ENCODE measurements around the gene MYO5A. TPM values are rescaled to one million over a fixed set of nuclear protein-coding genes. Genes with fewer than 3 reads are reported as not detected.
A peak's percentile ranks its signal among the peaks of the same experiment; 100 is the strongest.

MYO5A gene
- total RNA-seq, 1 donor from 2014 or later, result 41.1 TPM

DNA sequence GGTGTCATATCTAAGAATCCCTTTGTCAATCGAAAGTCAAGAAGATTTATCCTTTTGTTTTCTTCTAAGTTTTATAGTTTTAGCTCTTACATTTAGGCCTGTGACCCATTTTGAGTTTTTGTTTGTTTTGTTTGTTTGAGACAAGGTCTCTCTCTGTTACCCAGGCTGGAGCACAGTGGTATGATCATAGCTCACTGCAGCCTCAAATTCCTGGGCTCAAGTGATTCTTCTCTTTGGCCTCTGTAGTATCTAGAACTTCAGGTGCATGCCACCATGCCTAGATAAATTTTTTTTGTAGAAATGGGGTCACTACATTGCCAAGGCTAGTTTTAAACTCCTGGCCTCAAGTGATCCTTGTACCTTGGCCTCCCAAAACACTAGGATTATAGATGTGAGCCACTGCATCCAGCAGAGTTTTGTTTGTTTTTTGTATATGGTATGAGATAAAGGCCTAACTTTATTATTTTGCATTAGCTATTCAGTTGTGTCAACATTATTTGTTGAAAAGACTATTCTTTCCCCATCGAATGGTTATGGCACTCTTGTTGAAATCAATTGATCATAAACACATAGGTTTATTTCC lies 227.3 kb downstream of the MYO5A start:
- H3K27ac Mint-ChIP-seq (ENCODE audit: unreplicated experiment), result no peak overlapping the region

DNA sequence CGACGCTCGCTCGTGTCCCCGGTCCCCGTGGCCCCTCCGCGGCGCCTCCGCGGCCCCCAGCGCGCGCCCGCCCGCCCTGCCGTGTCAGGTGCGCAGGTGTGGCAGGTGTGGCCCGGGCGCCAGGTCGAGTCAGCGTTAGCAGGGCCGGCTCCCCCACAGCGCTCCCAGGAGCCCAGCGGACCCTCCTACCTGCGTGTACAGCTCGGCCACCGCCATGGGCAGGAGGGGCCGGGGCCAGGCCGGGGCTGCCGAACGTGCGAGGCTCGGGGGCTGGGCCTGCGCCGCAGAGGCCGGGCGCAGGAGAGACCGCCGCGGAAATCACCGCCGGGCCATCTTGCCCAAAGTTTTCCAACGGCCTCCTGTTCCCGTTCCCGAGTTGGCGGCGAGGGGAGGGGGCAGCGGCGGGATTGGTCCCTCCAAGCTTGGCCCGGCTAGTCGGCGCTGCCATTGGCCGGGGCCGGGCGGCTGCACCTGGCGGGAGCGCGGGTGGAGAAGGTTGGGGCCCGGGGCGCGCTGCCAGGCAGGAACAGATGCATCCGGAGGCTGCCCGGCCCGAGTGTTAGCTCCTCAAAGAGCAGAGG lies 233.2 kb downstream of the MYO5A start, which contains the start of gene MYO5C:
MYO5C (minus strand) TSS at position 384 of the 581 bp plus-strand sequence; CDS start at position 216, 168 bp downstream.
- H3K36me3 Mint-ChIP-seq (ENCODE audit: unreplicated experiment), result no peaks in the 10 kb centered on the region
- peaks cover 21% of the 10 kb centered on the region for H3K4me1 Mint-ChIP-seq (ENCODE audit: unreplicated experiment)
- TF ChIP-seq, protein P1, sequence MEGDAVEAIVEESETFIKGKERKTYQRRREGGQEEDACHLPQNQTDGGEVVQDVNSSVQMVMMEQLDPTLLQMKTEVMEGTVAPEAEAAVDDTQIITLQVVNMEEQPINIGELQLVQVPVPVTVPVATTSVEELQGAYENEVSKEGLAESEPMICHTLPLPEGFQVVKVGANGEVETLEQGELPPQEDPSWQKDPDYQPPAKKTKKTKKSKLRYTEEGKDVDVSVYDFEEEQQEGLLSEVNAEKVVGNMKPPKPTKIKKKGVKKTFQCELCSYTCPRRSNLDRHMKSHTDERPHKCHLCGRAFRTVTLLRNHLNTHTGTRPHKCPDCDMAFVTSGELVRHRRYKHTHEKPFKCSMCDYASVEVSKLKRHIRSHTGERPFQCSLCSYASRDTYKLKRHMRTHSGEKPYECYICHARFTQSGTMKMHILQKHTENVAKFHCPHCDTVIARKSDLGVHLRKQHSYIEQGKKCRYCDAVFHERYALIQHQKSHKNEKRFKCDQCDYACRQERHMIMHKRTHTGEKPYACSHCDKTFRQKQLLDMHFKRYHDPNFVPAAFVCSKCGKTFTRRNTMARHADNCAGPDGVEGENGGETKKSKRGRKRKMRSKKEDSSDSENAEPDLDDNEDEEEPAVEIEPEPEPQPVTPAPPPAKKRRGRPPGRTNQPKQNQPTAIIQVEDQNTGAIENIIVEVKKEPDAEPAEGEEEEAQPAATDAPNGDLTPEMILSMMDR (IDR thresholded peaks at IDR 0.05), result no peak
- no peak within 1 kb of the TSS for H3K27ac Mint-ChIP-seq (ENCODE audit: unreplicated experiment)
- peak within 1 kb of the TSS; percentile 66 for H3K4me3 Mint-ChIP-seq (ENCODE audit: unreplicated experiment)
- H3K9me3 Mint-ChIP-seq (ENCODE audit: unreplicated experiment), result no peaks in the 10 kb centered on the region
- DNase-seq (ENCODE audit: extremely low spot score, unreplicated experiment), result no peak
- no peaks in the 10 kb centered on the region for H3K27me3 Mint-ChIP-seq (ENCODE audit: unreplicated experiment)

More for the DNA sequence above, 227.3 kb downstream of the MYO5A start:
- no peaks in the 10 kb centered on the region for H3K9me3 Mint-ChIP-seq (ENCODE audit: unreplicated experiment)
- no peak overlapping the region for H3K4me3 Mint-ChIP-seq (ENCODE audit: unreplicated experiment)
- TF ChIP-seq, protein P1 (IDR thresholded peaks at IDR 0.05), result no peak
- DNase-seq (ENCODE audit: extremely low spot score, unreplicated experiment), result no peak
- H3K4me1 Mint-ChIP-seq (ENCODE audit: unreplicated experiment), result peaks cover 27% of the 10 kb centered on the region
- H3K27me3 Mint-ChIP-seq (ENCODE audit: unreplicated experiment), result no peaks in the 10 kb centered on the region
- H3K36me3 Mint-ChIP-seq (ENCODE audit: unreplicated experiment), result peaks cover 2% of the 10 kb centered on the region

DNA sequence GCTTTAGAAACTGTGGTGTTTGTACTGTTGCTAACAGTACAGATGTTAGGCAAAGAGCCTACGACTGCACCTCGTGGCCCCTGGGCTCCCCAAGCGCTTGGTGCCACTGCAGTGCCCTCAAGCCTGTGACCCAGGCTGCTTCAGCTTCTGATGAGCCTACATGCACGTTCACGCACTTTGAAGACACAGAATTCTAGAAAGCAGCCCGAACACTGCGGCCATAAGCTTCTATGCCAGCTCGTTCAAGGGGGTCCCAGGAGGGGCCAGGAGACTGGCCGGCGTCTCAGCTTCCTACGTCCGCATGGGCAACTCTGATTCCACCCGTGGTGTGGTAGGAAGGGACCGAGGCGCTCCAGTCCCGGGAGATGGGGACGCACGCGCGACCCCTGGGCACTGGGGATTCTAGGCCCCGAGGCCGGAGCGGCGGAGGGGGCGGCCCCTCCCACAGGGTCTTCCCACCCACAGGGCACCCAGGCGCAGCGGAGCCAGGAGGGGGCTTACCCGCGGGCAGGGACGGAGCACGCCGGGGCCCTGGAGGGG lies 233.7 kb downstream of the MYO5A start:
- Mint-ChIP-seq H3K27me3 (ENCODE audit: unreplicated experiment) (no peaks in the 10 kb centered on the region), H3K27ac (ENCODE audit: unreplicated experiment) (no peak overlapping the region), H3K4me3 (ENCODE audit: unreplicated experiment) (peak overlapping the region; percentile 66), H3K4me1 (ENCODE audit: unreplicated experiment) (peaks cover 23% of the 10 kb centered on the region), H3K36me3 (ENCODE audit: unreplicated experiment) (no peaks in the 10 kb centered on the region), H3K9me3 (ENCODE audit: unreplicated experiment) (no peaks in the 10 kb centered on the region)
- TF ChIP-seq, protein P1 (IDR thresholded peaks at IDR 0.05), result no peak
- DNase-seq (ENCODE audit: extremely low spot score, unreplicated experiment), result no peak

DNA sequence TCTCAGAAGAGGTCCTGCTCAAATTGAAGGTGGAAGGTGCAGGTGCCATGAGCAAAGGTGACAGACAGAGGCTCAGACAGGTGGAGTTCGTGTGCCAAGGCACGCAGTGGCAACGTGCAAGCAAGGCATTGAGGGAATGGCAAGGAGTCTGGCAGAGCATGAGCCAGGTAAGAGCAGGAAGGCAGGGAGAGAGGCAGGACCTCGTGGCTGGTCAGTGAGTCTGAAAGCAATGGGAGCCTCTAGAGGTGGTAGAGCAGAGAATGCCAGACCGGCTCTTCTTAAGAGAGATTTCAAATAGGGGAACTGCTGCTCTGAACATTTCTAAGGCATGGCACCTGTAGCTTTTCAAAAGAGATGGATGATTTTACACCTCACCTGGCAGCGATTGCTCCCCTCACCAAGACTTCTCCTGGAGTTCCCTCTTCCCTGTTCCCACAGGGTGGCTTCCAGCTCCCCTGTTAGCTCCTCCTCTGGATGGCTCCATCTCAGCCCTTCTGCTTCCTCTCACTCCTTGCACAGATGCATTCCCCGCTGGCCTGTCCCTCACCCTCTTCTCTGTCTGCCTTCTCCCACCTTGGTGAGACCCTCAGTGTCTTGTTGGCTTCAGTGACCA lies 235.8 kb downstream of the MYO5A start:
- no peak for DNase-seq (ENCODE audit: extremely low spot score, unreplicated experiment)
- no peaks in the 10 kb centered on the region for H3K36me3 Mint-ChIP-seq (ENCODE audit: unreplicated experiment)
- TF ChIP-seq, protein P1 (IDR thresholded peaks at IDR 0.05), result no peak
- no peak overlapping the region for H3K4me3 Mint-ChIP-seq (ENCODE audit: unreplicated experiment)
- no peak overlapping the region for H3K27ac Mint-ChIP-seq (ENCODE audit: unreplicated experiment)
- H3K9me3 Mint-ChIP-seq (ENCODE audit: unreplicated experiment), result no peaks in the 10 kb centered on the region
- H3K4me1 Mint-ChIP-seq (ENCODE audit: unreplicated experiment), result peaks cover 34% of the 10 kb centered on the region
- H3K27me3 Mint-ChIP-seq (ENCODE audit: unreplicated experiment), result no peaks in the 10 kb centered on the region

DNA sequence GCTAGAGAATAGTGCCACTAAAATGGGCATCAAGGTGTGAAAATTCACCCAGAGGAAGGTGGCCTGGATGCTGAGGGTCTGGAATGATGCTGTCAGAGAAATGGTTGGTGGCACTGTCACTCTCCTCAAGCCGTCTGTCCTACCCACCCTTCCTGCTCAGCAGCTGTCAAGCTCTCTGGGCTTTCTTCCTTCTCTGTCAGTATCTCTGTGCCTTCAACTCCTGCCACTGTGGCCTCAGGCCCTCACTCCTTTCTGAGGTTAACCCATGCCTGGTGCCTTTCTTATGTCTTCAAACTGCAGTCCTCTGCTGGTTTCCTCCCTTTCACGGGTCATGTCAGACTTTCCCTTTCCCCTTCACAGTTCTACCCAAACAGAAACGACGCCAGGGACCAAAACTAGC lies 237.5 kb downstream of the MYO5A start:
- Mint-ChIP-seq H3K4me1 (ENCODE audit: unreplicated experiment) (peaks cover 43% of the 10 kb centered on the region), H3K36me3 (ENCODE audit: unreplicated experiment) (no peaks in the 10 kb centered on the region)

More for the DNA sequence above, 237.5 kb downstream of the MYO5A start:
- Mint-ChIP-seq H3K4me3 (ENCODE audit: unreplicated experiment) (no peak overlapping the region), H3K9me3 (ENCODE audit: unreplicated experiment) (no peaks in the 10 kb centered on the region), H3K27ac (ENCODE audit: unreplicated experiment) (no peak overlapping the region), H3K27me3 (ENCODE audit: unreplicated experiment) (no peaks in the 10 kb centered on the region)
- DNase-seq (ENCODE audit: extremely low spot score, unreplicated experiment), result no peak
- TF ChIP-seq, protein P1 (IDR thresholded peaks at IDR 0.05), result no peak

All from osteocyte (in vitro differentiated cells).